ENCODE results near the gene LRRTM1.

DNA sequence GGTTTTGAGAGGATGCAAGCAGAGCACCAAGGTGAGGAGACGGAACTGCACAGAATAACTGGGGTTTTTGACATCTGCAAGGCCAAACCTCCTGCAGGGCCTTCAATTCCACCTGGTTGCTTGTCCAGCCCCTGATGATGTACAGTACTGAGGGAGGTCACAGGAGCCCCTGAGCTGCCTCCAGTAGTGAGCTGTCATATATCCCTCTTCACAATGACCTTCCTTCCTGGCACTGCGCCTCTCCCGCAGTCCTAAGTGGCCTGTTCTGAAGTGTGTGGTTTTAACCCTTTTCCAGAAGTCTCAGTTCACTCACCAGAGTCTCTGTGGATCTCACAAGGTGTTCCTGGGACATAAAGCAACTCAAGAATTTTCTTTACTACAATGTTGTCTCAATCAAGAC, 45.3 kb downstream of the LRRTM1 start:
- TF ChIP-seq POLR2A (IDR thresholded peaks at IDR 0.05): no peak
- TF ChIP-seq, protein P1, sequence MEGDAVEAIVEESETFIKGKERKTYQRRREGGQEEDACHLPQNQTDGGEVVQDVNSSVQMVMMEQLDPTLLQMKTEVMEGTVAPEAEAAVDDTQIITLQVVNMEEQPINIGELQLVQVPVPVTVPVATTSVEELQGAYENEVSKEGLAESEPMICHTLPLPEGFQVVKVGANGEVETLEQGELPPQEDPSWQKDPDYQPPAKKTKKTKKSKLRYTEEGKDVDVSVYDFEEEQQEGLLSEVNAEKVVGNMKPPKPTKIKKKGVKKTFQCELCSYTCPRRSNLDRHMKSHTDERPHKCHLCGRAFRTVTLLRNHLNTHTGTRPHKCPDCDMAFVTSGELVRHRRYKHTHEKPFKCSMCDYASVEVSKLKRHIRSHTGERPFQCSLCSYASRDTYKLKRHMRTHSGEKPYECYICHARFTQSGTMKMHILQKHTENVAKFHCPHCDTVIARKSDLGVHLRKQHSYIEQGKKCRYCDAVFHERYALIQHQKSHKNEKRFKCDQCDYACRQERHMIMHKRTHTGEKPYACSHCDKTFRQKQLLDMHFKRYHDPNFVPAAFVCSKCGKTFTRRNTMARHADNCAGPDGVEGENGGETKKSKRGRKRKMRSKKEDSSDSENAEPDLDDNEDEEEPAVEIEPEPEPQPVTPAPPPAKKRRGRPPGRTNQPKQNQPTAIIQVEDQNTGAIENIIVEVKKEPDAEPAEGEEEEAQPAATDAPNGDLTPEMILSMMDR (IDR thresholded peaks at IDR 0.05): no peak
